ENCODE measurements around the gene SLC38A8.

The SLC38A8 gene

DNA sequence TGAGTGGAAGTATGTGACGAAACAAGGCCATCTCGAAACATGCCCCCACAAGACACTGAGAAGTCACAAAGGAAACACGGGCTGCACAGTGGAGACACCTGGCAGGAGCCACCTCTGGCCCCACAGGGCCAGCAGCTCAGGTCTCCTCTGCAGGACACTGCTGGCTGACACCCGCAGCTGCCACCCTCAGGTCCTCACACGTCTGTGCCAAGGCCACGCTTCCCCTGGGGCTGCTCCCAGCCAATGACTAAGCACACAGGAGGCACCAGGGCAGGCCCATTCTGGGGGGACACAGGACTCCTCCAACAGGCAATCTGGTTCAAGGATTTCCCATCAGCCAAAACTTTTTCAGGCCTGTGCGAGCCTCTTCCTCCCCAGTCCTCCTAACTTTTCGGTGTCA is 37.8 kb upstream of the SLC38A8 start:
- Histone ChIP-seq H3K36me3 (ENCODE audit: insufficient read depth, low read length) (no peaks in the 10 kb centered on the region; the same call in none of the 2 replicates), H3K9me3 (ENCODE audit: control insufficient read depth, insufficient read depth, low read length) (no peaks in the 10 kb centered on the region), H3K4me1 (ENCODE audit: insufficient read depth, low read length) (no peaks in the 10 kb centered on the region), H3K9ac (ENCODE audit: low read depth, low read length) (no peak overlapping the region)

DNA sequence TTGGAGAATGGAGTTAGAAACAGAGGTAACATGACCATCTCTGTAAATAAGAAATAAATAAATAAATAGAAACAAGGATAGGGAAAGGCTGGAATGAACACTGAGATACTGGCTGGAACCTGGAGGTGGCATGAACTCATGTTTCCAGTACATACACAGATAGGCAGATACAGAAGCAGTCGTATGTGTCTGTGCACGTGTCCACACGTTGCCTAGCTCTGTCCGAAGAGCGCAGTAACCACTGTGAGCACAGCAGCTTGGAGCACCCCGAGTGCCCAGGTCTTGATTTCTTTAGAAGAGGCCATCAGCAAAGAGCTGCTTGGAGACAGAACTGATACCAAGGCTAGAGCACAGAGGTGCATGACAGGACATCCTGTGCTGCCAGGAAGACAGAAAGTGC is 37.1 kb upstream of the SLC38A8 start:
- no peaks in the 10 kb centered on the region for H3K9me3 ChIP-seq (ENCODE audit: control insufficient read depth, insufficient read depth, low read length)
- H3K9ac ChIP-seq (ENCODE audit: low read depth, low read length), result no peak overlapping the region
- no peaks in the 10 kb centered on the region for H3K4me1 ChIP-seq (ENCODE audit: insufficient read depth, low read length)
- peaks cover 6% of the 10 kb centered on the region for H3K36me3 ChIP-seq (ENCODE audit: insufficient read depth, low read length)

DNA sequence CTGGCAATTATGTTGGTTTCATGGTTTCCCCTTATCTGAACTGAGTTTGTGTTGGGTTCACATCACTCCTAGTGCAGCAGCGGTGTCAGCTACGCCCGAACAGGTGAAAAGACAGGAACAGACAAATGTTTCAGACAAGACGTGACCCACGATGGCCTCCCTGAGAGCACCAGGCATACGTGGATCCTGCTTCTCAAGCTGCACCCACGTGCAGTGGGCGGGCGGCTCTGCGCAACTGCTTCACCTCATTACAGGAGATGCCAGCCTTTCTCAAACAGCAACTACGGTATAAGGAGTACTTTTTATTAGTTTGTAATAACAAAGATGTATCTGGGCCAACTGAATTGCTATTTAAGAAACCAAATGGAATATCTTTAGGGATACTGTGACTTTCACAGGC is 32.8 kb upstream of the SLC38A8 start:
- no peaks in the 10 kb centered on the region for H3K9me3 ChIP-seq (ENCODE audit: control insufficient read depth, insufficient read depth, low read length)
- H3K36me3 ChIP-seq (ENCODE audit: insufficient read depth, low read length), result peaks cover 12% of the 10 kb centered on the region
- no peaks in the 10 kb centered on the region for H3K4me1 ChIP-seq (ENCODE audit: insufficient read depth, low read length)
- no peak overlapping the region for H3K9ac ChIP-seq (ENCODE audit: low read depth, low read length)

DNA sequence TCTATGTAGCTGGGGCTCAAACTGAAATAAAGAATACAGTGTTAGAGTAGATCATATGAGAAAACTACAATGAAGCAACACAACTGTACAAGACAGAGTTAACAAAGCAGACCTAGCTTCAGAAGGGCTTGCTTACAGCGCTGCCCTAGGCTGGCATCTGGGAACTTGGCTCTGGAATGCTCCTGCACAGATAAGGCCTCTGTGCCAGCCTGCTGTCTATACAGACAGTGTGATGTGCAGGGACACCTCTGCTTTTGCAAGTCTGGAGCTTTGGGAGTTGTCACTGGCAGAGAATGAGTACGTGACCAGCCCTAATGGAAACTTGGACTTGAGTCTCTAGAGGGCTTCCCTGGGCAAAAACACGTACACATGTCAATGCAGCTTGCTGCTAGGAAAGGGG is 32.1 kb upstream of the SLC38A8 start:
- Histone ChIP-seq H3K9ac (ENCODE audit: low read depth, low read length) (no peak overlapping the region), H3K36me3 (ENCODE audit: insufficient read depth, low read length) (peaks cover 12% of the 10 kb centered on the region), H3K9me3 (ENCODE audit: control insufficient read depth, insufficient read depth, low read length) (no peaks in the 10 kb centered on the region), H3K4me1 (ENCODE audit: insufficient read depth, low read length) (no peaks in the 10 kb centered on the region)

DNA sequence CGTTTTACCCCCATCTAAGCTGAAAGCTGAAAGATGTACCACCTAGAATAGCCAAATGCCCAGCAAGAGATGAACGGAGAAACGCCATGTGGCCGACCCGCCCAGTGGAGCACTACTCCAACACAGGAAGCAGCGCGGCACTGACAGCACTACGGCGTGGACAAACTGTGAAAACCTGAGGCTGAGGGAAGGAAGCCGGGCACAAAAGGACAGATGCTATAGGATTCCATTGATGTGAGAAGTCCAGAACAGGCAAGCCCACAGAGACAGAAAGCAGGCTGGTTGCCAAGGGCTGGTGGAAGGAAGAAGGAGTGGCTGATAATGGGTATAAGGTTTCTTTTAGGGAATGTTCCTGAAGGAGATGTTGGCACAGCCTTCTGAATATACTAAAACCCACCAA is 29.4 kb upstream of the SLC38A8 start:
- H3K36me3 ChIP-seq (ENCODE audit: insufficient read depth, low read length), result peaks cover 19% of the 10 kb centered on the region
- no peak overlapping the region for H3K9ac ChIP-seq (ENCODE audit: low read depth, low read length)
- H3K9me3 ChIP-seq (ENCODE audit: control insufficient read depth, insufficient read depth, low read length), result no peaks in the 10 kb centered on the region
- no peaks in the 10 kb centered on the region for H3K4me1 ChIP-seq (ENCODE audit: insufficient read depth, low read length)

DNA sequence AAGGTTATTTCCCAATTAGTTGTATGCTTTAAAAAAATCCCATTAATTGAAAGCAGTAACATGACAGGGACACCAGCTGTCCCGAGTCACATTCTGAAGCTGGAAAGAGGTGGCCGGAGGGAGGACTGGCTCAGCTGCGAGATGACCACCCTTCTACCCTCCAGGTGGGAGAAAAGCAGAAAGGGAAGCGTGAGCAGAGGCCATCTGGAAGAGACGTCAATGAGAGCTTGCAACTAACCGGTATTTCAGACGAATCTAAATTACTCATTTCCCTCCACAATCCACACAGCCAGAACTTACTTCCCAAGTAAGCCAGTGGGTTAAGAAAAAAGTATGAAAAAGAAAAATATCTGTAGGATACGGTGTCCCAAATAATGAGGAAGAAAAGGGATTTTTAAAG is 28.5 kb upstream of the SLC38A8 start:
- H3K4me1 ChIP-seq (ENCODE audit: insufficient read depth, low read length), result no peaks in the 10 kb centered on the region
- H3K9me3 ChIP-seq (ENCODE audit: control insufficient read depth, insufficient read depth, low read length), result no peaks in the 10 kb centered on the region
- H3K36me3 ChIP-seq (ENCODE audit: insufficient read depth, low read length), result peaks cover 19% of the 10 kb centered on the region
- no peak overlapping the region for H3K9ac ChIP-seq (ENCODE audit: low read depth, low read length)

DNA sequence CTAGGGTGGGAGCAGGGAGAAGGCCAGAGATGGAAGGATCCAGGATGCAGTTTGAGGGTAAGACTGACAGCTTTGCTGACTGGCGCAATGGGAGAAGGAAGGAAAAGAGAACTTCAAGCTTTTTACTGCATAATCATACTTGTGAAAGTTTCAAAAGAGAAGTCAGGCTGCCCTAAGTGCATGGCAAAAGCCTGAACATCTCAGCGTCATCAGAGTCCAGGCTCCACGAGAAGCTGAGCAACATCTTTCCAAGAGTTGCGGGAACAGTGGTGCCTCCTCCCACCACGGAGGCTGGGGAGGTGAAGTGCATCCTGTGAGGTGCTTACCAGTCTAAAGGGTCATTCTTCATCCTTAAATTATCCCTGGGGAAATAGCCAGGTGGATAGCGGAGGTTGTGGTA is 26.9 kb upstream of the SLC38A8 start:
- Histone ChIP-seq H3K9me3 (ENCODE audit: control insufficient read depth, insufficient read depth, low read length) (no peaks in the 10 kb centered on the region), H3K9ac (ENCODE audit: low read depth, low read length) (no peak overlapping the region), H3K4me1 (ENCODE audit: insufficient read depth, low read length) (no peaks in the 10 kb centered on the region), H3K36me3 (ENCODE audit: insufficient read depth, low read length) (peaks cover 13% of the 10 kb centered on the region)

DNA sequence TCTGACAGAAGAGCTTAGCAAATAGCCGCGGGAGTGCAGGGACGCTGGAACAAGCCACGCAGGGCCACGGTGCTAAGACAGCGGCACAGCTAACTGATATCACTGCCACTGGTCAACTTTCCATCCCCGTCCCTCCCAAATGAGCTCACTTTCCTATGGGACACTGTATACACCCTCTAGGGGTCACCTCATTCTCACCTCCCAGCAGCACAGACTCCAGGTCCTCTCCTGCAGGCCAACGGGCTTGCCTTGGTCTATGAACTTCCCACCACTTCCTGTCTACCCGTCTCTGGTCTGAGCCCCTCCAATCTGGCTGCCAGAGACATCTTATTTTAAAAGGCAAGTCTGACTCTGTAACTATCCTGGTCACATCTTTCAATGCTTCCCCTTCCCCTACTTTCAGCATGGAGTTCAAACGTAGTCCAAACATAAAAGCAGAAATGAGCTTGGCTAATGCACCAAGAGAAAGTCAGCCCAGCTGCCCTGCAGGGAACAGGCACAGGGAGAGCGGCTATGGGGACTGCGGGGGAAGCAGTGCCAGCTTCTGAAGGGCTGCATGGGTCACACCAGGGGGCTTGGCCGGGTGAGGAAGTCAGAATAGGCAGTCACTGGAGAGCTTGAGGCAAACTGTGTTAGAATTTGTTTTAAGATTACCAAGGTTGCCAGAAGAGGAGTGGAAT is 26.3 kb upstream of the SLC38A8 start:
- Histone ChIP-seq H3K4me1 (ENCODE audit: insufficient read depth, low read length) (no peaks in the 10 kb centered on the region), H3K36me3 (ENCODE audit: insufficient read depth, low read length) (peaks cover 7% of the 10 kb centered on the region), H3K9ac (ENCODE audit: low read depth, low read length) (no peak overlapping the region)

DNA sequence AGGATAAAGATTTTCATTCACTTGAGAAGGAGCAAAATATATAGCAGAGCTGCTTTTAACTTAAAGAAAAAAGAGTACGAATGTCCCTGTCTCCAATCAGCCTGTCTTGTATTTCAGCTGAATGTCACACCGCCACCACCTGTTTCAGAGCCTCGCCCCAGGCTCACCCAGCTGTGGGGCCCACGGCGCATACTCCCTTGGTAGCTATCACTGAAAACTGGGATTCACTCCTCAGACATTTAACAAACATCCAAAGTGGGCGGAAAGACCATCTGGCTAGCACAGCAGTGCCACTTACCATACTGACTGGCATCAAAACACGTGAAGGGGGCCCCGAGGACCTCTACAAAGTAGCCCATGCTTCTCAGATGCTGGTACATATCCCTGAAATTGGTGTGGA is 25.4 kb upstream of the SLC38A8 start:
- Histone ChIP-seq H3K4me1 (ENCODE audit: insufficient read depth, low read length) (no peaks in the 10 kb centered on the region), H3K36me3 (ENCODE audit: insufficient read depth, low read length) (peaks cover 7% of the 10 kb centered on the region; the same call in 1 of the 2 replicates), H3K9me3 (ENCODE audit: control insufficient read depth, insufficient read depth, low read length) (no peaks in the 10 kb centered on the region), H3K9ac (ENCODE audit: low read depth, low read length) (no peak overlapping the region)

More for the DNA sequence above, 26.3 kb upstream of the SLC38A8 start:
- no peaks in the 10 kb centered on the region for H3K9me3 ChIP-seq (ENCODE audit: control insufficient read depth, insufficient read depth, low read length)

DNA sequence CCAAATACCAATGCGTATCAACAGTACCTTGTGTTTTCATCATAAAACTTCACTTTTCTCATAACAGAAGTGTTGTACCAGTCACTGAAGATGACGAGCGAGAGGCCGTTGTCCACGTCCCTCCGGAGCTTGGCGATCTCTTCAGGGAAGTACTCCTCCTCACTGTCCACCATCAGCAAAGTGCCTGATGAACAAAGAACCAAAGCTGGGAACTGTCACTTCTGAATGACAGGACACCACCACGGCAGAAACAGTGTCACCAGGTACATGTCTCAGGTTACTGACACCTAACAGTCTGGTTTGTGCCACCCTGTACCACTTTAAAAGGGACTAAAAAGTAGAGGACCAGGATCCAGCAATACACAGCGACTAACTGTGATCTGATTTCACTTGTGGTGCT is 25.0 kb upstream of the SLC38A8 start:
- H3K9me3 ChIP-seq (ENCODE audit: control insufficient read depth, insufficient read depth, low read length), result no peaks in the 10 kb centered on the region
- H3K36me3 ChIP-seq (ENCODE audit: insufficient read depth, low read length), result peaks cover 7% of the 10 kb centered on the region; the same call in 1 of the 2 replicates

DNA sequence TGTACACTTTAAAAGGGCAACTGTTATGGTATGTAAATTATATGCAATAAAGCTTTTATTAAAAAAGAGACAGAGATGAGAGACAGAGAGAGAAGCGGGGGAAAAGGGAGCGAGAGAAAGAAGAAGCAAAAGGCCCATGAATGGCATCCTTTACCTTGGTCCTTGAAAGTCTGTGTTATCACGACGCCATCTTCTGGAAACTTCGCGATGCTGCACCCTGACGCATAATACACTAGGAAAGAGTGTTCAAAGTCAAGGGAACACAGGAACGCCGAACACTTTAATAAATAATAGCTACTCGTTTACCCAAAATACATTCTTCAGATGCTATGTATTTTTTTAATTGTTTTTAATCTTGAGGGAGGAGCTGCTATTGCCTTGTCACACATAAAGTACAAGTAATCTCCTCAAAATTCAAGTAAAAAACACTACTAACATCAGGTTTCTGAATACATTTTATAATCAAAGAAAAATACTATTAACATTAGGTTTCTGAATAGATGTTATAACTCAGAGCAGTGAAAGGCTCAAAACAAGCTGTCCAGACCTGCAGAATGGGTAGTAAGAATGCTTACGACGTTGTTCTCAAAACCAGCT is 23.0 kb upstream of the SLC38A8 start:
- Histone ChIP-seq H3K9me3 (ENCODE audit: control insufficient read depth, insufficient read depth, low read length) (no peaks in the 10 kb centered on the region), H3K36me3 (ENCODE audit: insufficient read depth, low read length) (peaks cover 11% of the 10 kb centered on the region; the same call in 1 of the 2 replicates)

More for the DNA sequence above, 25.0 kb upstream of the SLC38A8 start:
- Histone ChIP-seq H3K9ac (ENCODE audit: low read depth, low read length) (no peak overlapping the region), H3K4me1 (ENCODE audit: insufficient read depth, low read length) (no peaks in the 10 kb centered on the region)

DNA sequence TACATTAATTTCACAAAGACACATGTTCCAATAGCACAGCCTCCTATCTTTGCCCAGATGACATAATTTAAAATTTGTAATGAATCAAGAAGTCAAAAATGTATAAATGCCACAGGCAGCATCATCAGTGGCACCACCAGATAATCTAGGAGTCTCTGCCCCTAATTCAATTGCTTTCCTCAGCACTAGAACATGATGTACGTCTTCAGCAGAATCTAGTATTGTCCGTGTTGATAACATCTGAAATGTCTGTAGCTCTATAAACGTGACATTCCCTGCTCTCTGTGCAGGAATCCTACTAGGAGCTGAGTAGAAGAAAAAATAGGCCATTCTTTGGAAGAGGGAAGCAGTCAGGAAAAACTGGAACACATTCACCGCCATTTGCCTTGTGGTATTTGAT is 21.4 kb upstream of the SLC38A8 start:
- Histone ChIP-seq H3K4me1 (ENCODE audit: insufficient read depth, low read length) (no peaks in the 10 kb centered on the region), H3K36me3 (ENCODE audit: insufficient read depth, low read length) (peaks cover 18% of the 10 kb centered on the region), H3K9me3 (ENCODE audit: control insufficient read depth, insufficient read depth, low read length) (no peaks in the 10 kb centered on the region), H3K9ac (ENCODE audit: low read depth, low read length) (no peak overlapping the region)

More for the DNA sequence above, 23.0 kb upstream of the SLC38A8 start:
- H3K4me1 ChIP-seq (ENCODE audit: insufficient read depth, low read length), result no peaks in the 10 kb centered on the region
- no peak overlapping the region for H3K9ac ChIP-seq (ENCODE audit: low read depth, low read length)

DNA sequence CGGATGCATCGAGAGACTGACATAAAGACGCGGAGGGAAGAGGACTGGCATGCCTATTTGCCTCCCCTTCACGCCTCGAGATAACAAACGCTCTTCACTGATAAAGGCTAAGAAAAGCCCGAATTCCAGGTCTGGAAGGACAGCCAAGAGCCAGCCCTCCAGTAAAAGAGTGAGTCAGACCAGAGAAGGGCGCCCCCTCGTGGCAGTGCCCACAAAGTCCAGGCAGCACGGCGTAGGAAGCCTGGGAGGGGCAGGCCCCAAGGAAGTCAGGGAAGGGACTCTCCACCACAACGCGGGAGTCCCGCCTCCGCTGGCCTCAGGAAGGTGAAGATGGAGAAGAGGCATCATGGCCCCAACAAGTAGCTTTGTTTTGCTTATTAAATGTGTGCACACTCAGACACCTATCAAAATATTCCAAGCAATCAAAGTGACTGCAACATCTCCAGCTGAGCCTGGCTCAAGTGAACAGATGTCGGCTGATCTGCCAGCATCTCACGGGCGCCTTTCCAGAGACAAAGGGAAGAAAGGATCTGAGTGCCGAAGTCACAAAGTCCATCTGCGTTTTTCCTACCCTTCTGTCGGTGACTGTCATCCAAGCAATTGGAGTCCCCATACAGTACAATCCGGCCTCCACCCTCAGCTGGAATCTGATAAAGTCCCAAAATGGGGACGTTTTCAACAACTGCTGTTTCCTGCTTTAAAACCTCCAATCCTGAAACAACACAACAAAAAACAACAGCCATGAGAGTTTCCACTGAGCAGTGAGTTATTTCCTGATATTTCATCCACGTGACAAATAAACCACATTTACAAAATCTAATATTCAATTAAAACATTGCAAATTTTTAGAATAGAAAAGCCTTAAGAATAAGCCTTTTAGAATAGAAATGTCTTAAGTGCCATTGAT is 20.4 kb upstream of the SLC38A8 start:
- H3K9me3 ChIP-seq (ENCODE audit: control insufficient read depth, insufficient read depth, low read length), result no peaks in the 10 kb centered on the region
- H3K4me1 ChIP-seq (ENCODE audit: insufficient read depth, low read length), result no peaks in the 10 kb centered on the region
- H3K36me3 ChIP-seq (ENCODE audit: insufficient read depth, low read length), result peaks cover 20% of the 10 kb centered on the region
- H3K9ac ChIP-seq (ENCODE audit: low read depth, low read length), result no peak overlapping the region

DNA sequence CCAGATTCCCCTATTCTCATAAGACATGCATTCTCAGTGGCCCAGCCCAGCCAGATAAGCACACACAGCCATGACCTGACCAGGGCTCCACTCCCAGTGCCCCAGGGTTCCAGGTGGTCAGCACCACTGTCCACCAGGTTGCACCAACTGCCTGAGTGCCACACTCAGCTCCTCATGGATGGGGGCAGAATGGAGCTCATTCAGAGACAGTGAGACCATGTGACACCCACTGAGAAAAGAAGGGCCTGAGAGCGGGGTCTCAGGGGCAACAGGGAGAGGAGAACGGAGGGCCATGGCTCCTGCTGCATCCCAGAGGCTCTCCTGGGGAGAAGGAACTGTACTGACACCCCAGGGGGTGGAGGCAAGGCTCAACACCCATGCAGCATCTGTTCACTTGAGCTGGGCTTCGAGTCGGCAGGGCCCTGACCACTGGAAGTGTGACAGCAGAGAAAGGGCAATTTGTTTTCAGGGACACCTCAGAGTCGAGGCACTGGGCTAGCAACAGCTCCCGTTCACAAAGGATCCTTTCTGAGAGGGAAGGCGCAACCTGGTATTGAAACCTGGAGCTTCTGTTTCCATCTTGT is 18.7 kb upstream of the SLC38A8 start:
- Histone ChIP-seq H3K36me3 (ENCODE audit: insufficient read depth, low read length) (peaks cover 17% of the 10 kb centered on the region), H3K9ac (ENCODE audit: low read depth, low read length) (no peak overlapping the region), H3K9me3 (ENCODE audit: control insufficient read depth, insufficient read depth, low read length) (no peaks in the 10 kb centered on the region), H3K4me1 (ENCODE audit: insufficient read depth, low read length) (0 out of 2 replicates have a peak, but pooled peaks cover under 1% of the 10 kb centered on the region)
